ENCODE measurements around the gene GKN2.
A peak's percentile ranks its signal among the peaks of the same experiment; 100 is the strongest.
"Not testable (repeated sequence)": the region's sequence is repeated elsewhere in the genome, so short reads cannot be mapped to it uniquely, and the experiment has no call there.

The GKN2 gene

GRCh38 chr2:68917034-68917718, 35.5 kb downstream of the GKN2 start:
- no peak for DNase-seq

GRCh38 chr2:68916226-68916625, 36.5 kb downstream of the GKN2 start:
- no peak for DNase-seq

- no peak for DNase-seq
Measured at GRCh38 chr2:68915393-68915792, 37.3 kb downstream of the GKN2 start.

DNA sequence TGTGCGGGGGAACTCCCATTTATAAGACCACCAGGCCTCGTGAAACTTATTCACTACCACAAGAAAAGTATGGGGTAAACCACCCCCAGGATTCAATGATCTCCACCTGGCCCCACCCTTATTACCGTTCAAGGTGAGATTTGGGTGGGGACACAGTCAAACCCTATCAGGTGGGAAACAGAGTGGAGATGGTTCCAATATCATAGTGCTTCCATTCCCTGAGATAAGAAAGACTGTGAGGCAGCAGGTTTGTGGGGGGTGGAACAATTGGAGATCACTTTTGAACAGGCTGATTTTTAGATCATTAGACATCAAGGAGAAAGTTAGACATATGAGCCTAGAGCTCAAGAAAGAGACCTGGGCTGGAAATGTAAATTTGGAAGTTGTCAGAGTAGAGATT, 39.3 kb downstream of the GKN2 start:
- no peak for DNase-seq

DNA sequence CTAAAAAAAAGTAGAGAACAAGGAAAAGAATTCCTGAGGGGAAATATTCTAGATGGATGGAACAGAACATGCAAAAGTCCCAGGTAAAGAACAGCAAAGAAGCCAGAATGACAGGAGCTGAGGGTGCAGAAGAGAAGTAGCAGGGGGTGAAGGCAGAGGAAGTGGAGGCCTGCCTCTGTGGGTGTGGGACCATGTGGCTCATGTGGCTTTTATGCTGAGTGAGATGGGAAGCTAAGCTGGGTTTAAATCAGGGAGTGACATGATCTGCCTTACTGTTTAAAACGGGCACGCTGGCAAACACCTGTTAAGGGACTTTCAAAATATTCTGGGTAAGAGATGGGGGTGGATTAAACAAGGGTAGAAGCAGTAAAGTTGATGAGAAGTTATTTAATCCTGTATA, 40.0 kb downstream of the GKN2 start:
- peak; percentile 56 for DNase-seq

GRCh38 chr2:68912111-68912510, 40.6 kb downstream of the GKN2 start:
- DNase-seq: no peak

DNA sequence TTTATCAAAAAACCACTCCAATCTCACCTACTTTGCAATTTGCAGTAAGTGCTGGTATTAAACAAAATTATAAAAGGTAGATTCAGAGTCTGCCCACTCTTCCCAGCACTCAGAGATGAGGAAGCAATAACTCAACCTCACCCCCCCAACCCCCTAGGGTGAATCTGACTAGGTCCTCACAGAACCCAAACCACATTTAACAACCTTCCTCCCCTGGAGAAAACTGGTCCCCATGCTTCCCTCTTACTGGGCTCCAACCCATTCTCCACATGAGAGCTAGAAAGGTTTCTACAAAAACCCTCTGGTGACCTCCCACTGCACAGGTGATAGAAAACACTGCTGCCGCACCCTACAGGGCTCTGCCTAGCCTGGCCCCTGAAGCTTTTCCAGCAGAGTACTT, 41.0 kb downstream of the GKN2 start:
- no peak for DNase-seq

DNA sequence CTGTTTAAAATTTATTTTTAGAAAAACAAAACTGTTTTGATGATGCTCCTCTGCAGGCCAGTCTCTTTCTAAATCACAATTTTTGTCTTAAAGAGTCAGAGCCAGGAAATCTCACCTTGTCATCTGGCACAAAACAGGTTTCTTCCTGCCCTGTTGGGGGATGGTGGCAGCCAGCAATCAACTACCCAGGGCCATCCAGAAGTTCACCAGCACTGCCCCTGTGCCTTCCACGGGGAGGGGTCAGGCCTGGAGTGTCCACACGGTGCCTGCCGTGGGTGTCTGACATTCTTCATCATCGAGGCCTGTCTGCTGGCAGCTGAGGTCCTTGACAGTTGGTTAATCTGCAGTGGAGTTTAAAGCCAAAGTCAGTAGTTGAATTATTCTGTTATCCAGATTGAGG, 41.4 kb downstream of the GKN2 start:
- DNase-seq: peak; percentile 32

- DNase-seq: peak; percentile 77
Measured at GRCh38 chr2:68909793-68910674, 42.7 kb downstream of the GKN2 start.

DNA sequence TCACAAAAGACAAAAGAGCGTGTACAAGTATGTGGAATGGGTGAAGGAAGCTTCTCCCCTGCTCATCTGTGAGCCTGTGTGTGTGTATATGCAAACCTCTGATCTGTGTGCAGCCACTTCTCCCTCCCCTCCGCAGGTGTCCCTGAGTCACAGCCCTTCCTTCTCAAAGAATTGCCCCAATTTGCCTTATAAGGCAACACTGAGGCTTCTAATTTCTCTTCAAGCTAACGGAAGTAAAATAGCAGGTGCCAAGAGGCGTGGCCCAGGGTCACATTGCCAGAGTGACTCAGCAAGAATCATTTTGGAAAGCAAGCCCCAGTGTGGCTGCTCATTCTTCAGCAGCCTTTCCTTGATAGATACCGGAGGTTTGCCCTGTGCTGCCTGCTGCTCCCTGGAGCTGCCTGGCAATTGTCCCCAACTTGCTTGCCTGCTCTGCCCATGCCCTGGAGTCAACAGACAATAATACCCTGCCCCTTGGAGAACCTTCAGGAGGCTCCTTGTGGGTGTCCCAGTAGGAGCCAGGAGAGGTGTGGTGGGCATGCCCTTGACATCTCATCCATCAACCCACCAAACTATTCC, 44.2 kb downstream of the GKN2 start:
- DNase-seq: peak; percentile 91

DNA sequence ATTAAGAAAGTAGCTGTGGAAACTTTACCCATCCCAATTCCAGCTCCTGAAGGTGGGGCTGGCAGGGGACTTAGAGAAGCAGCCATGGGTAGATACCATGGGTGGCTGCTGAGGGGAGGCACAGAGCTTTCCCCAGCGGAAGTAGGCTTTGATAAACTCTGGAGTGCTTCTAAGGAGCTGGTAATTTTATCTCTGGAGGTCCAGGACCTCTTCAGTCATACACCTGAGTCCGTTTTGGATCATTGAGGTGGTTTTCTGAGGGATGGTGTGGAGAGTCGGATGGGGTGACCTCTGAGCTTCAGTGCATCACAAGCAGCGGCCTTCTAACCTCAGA, 44.8 kb downstream of the GKN2 start:
- no peak for DNase-seq

GRCh38 chr2:68907232-68907919, 45.3 kb downstream of the GKN2 start:
- DNase-seq: no peak

- no peak for DNase-seq
Measured at GRCh38 chr2:68906716-68907115, 46.0 kb downstream of the GKN2 start.

GRCh38 chr2:68905116-68905515, 47.6 kb downstream of the GKN2 start:
- no peak for DNase-seq

- no peak for DNase-seq
Measured at GRCh38 chr2:68901561-68901960, 51.1 kb downstream of the GKN2 start.

GRCh38 chr2:68901199-68901514, 51.5 kb downstream of the GKN2 start:
- no peak for DNase-seq

- no peak for DNase-seq
Measured at GRCh38 chr2:68900496-68901198, 52.0 kb downstream of the GKN2 start.

GRCh38 chr2:68895981-68896380, 56.7 kb downstream of the GKN2 start:
- not testable (repeated sequence) for DNase-seq
